Activated T-cell treated with anti-CD3 and anti-CD28 coated beads, Interleukin-2, amount 50 U/mL, for 24 hours (primary cell): Measurements from ENCODE around the gene CD99.

ENCODE experiments used
- DNase-seq: peaks from one replicate; pipeline ENCODE4 v3.0.0-alpha.2; 2020
- H3K27ac Mint-ChIP-seq: 2 replicates; pipeline ENCODE4 v1.8.0; 2020; ENCODE audit warnings: mild to moderate bottlenecking, mixed read lengths
- H3K27me3 Mint-ChIP-seq: 2 replicates; pipeline ENCODE4 v1.8.0; 2020; ENCODE audit warnings: mixed read lengths
- H3K36me3 Mint-ChIP-seq: 2 replicates; pipeline ENCODE4 v1.8.0; 2020; ENCODE audit warnings: low read depth, mixed read lengths
- H3K4me1 Mint-ChIP-seq: 2 replicates; pipeline ENCODE4 v1.8.0; 2020; ENCODE audit warnings: low read depth, mixed read lengths
- H3K4me3 Mint-ChIP-seq: 2 replicates; pipeline ENCODE4 v1.8.0; 2020; ENCODE audit warnings: mild to moderate bottlenecking, moderate library complexity, mixed read lengths
- H3K9me3 Mint-ChIP-seq: 2 replicates; pipeline ENCODE4 v1.8.0; 2020; ENCODE audit warnings: mixed read lengths

Gene CD99

DNA sequence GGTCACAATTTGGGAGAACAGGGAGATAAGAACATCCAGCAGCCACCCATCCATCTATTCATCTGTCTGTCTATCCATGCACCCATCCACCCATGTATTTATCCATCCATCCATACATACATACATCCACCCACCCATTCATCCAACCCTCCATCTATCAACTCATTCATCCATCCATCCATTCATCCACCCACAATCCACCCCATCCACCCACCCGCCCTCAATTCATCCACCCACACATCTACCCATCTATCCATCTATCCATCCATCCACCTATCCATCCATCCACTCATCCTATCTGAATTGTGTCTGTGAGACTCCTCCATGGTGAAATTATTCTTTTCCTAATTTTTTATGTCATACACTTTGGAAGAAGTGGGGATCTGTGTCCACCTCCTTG lies 6.8 kb upstream of the CD99 start:
- H3K4me3 Mint-ChIP-seq = no peak overlapping the region
- no peak overlapping the region for H3K27ac Mint-ChIP-seq
- H3K4me1 Mint-ChIP-seq = no peaks in the 10 kb centered on the region
- H3K36me3 Mint-ChIP-seq = no peaks in the 10 kb centered on the region
- H3K27me3 Mint-ChIP-seq = no peaks in the 10 kb centered on the region
- no peaks in the 10 kb centered on the region for H3K9me3 Mint-ChIP-seq
- DNase-seq = no peak

DNA sequence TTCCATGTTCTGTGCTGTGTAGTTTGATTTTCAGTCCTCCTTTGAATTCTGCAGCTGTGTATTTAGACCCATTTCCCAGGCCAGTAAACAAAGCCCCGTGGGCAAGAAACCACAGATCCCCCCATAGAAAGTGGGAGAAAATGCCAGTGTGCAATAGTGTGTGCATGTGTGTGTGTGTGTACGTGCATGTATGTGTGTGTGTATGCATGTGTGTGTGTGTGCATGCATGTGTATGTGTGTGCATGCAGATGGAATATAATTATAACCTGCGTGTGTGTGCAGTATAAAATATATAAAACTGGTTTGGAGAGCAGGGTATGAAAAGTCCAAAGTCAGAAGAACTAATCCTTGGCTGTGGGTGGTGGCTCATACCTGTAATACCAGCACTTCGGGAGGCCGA lies 5.2 kb upstream of the CD99 start:
- H3K27ac Mint-ChIP-seq = no peak overlapping the region
- H3K9me3 Mint-ChIP-seq = no peaks in the 10 kb centered on the region
- H3K36me3 Mint-ChIP-seq = no peaks in the 10 kb centered on the region
- no peaks in the 10 kb centered on the region for H3K4me1 Mint-ChIP-seq
- H3K27me3 Mint-ChIP-seq = no peaks in the 10 kb centered on the region
- no peak overlapping the region for H3K4me3 Mint-ChIP-seq
- no peak for DNase-seq

- H3K4me3 Mint-ChIP-seq = peak overlapping the region; percentile 94
- H3K27me3 Mint-ChIP-seq = no peaks in the 10 kb centered on the region
- H3K36me3 Mint-ChIP-seq = peaks cover 31% of the 10 kb centered on the region
- no peak for DNase-seq
- H3K27ac Mint-ChIP-seq = peak overlapping the region; percentile 59
- H3K4me1 Mint-ChIP-seq = peaks cover 27% of the 10 kb centered on the region
- no peaks in the 10 kb centered on the region for H3K9me3 Mint-ChIP-seq
Observed at GRCh38 chrX:2689773-2690666, 1.1 kb upstream of the CD99 start.

GRCh38 chrX:2691543-2692220 lies 587 bp downstream of the CD99 start:
- DNase-seq = peak; percentile 70
- Mint-ChIP-seq H3K36me3 (peaks cover 48% of the 10 kb centered on the region), H3K27ac (peak overlapping the region; percentile 96), H3K9me3 (peaks cover 2% of the 10 kb centered on the region), H3K4me1 (peaks cover 43% of the 10 kb centered on the region), H3K27me3 (no peaks in the 10 kb centered on the region), H3K4me3 (peak overlapping the region; percentile 94)

GRCh38 chrX:2692221-2693112 lies 1.4 kb downstream of the CD99 start:
- Mint-ChIP-seq H3K4me1 (peaks cover 51% of the 10 kb centered on the region), H3K9me3 (peaks cover 2% of the 10 kb centered on the region), H3K36me3 (peaks cover 51% of the 10 kb centered on the region), H3K4me3 (peak overlapping the region; percentile 94), H3K27me3 (no peaks in the 10 kb centered on the region), H3K27ac (peak overlapping the region; percentile 96)
- peak; percentile 53 for DNase-seq

- DNase-seq = no peak
- peak overlapping the region; percentile 96 for H3K27ac Mint-ChIP-seq
- H3K27me3 Mint-ChIP-seq = no peaks in the 10 kb centered on the region
- H3K9me3 Mint-ChIP-seq = peaks cover 2% of the 10 kb centered on the region
- peaks cover 60% of the 10 kb centered on the region for H3K4me1 Mint-ChIP-seq
- H3K4me3 Mint-ChIP-seq = peak overlapping the region; percentile 94
- H3K36me3 Mint-ChIP-seq = peaks cover 60% of the 10 kb centered on the region
Observed at GRCh38 chrX:2693113-2694002, 2.3 kb downstream of the CD99 start.

DNA sequence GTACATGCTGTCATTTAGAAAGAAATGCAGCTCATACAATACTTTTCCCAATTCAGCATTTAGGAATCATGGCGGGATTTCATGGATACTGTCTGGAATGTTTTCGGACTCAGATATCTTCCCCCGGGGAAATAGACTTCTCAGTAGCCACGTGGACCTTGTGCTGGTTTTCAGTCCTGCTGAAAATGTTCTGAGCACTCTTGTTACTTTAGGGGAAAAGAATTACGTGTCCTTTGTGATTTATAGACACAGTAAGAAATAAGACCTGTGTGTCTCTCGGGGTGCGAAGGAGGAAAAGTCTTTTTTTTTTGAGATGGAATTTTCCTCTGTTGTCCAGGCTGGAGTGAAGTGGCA lies 3.8 kb downstream of the CD99 start:
- Mint-ChIP-seq H3K27me3 (no peaks in the 10 kb centered on the region), H3K4me1 (peaks cover 73% of the 10 kb centered on the region), H3K36me3 (peaks cover 73% of the 10 kb centered on the region)

DNA sequence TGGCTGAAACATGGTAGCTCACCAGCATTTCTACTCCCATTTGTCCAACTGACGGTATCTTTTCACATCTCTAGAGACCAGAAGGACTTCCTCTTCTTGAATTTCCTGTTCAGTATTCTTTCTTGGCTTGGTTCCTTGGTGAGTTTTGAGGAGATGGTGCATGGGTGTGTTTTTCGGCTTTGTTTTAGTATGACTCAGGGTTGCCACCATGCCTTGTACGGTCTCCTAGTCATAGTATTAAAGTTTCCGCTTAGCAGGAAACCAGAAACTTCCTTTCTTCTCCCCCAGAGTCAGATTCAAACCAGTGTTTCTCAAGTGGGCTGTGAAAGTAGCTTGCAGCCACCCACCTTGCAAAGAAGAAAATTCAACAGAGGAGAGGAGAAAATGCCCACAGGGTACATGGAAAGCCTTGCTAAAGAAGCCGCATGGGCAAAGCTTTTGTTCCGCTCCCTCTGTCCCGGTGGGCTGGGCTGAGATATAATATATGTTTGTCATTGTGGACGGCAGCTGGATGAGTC lies 5.7 kb downstream of the CD99 start:
- H3K27me3 Mint-ChIP-seq = no peaks in the 10 kb centered on the region
- H3K4me3 Mint-ChIP-seq = peak overlapping the region; percentile 94
- H3K4me1 Mint-ChIP-seq = peaks cover 90% of the 10 kb centered on the region
- H3K27ac Mint-ChIP-seq = peak overlapping the region; percentile 93
- H3K36me3 Mint-ChIP-seq = peaks cover 85% of the 10 kb centered on the region
- peak; percentile 70 for DNase-seq
- peaks cover 7% of the 10 kb centered on the region for H3K9me3 Mint-ChIP-seq

More for the DNA sequence above, 3.8 kb downstream of the CD99 start:
- Mint-ChIP-seq H3K9me3 (peaks cover 2% of the 10 kb centered on the region), H3K27ac (peak overlapping the region; percentile 93), H3K4me3 (peak overlapping the region; percentile 94)
- no peak for DNase-seq

GRCh38 chrX:2697306-2697705 lies 6.2 kb downstream of the CD99 start:
- H3K36me3 Mint-ChIP-seq = peaks cover 85% of the 10 kb centered on the region
- H3K9me3 Mint-ChIP-seq = peaks cover 7% of the 10 kb centered on the region
- DNase-seq = no peak
- H3K27me3 Mint-ChIP-seq = no peaks in the 10 kb centered on the region
- H3K27ac Mint-ChIP-seq = peak overlapping the region; percentile 93
- peaks cover 94% of the 10 kb centered on the region for H3K4me1 Mint-ChIP-seq
- peak overlapping the region; percentile 94 for H3K4me3 Mint-ChIP-seq

- H3K27ac Mint-ChIP-seq = peak overlapping the region; percentile 93
- H3K36me3 Mint-ChIP-seq = peaks cover 83% of the 10 kb centered on the region
- peaks cover 95% of the 10 kb centered on the region for H3K4me1 Mint-ChIP-seq
- H3K9me3 Mint-ChIP-seq = peaks cover 7% of the 10 kb centered on the region
- no peaks in the 10 kb centered on the region for H3K27me3 Mint-ChIP-seq
- H3K4me3 Mint-ChIP-seq = peak overlapping the region; percentile 94
- DNase-seq = no peak
Observed at GRCh38 chrX:2697741-2698299, 6.7 kb downstream of the CD99 start.

DNA sequence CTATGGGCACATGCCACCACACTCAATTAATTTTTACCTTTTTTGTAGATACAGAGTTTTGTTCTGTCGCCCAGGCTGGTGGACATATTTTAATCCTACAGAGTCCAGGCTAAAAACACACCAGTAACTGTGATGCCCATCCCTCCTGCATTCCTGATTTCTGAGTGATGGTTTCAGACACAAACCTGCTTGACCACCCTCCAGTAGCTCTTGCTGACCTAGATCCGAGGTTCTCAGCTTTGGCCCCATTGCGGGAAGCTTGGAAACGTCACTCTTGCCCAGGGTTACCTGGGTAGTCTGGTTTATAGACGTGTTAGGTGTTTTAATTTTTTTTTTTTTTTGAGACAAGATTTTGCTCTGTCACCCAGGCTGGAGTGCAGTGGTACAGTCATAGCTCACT lies 7.5 kb downstream of the CD99 start:
- H3K9me3 Mint-ChIP-seq = peaks cover 7% of the 10 kb centered on the region
- H3K36me3 Mint-ChIP-seq = peaks cover 79% of the 10 kb centered on the region
- DNase-seq = no peak
- peak overlapping the region; percentile 94 for H3K4me3 Mint-ChIP-seq
- peaks cover 96% of the 10 kb centered on the region for H3K4me1 Mint-ChIP-seq
- peak overlapping the region; percentile 93 for H3K27ac Mint-ChIP-seq
- H3K27me3 Mint-ChIP-seq = no peaks in the 10 kb centered on the region

DNA sequence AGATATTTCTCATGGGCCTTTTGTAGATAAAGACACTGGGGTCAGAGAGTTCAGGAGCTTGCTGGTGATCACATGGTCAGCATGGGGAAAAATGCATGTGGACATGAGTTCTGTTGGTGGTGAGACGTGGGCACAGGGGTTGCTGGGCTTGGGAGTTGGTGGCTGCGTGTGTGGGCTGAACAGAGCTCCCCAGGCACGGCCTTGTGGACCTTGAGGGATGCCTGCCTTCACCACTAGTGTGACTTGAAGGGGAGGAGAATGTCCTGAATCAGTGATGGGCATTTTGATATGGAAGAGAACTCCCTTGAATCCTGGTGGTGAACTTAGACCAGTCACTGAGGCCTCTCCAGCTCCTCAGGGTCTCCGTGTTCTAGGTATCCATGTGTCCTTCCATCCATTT lies 8.9 kb downstream of the CD99 start:
- Mint-ChIP-seq H3K4me3 (no peak overlapping the region), H3K27ac (no peak overlapping the region), H3K36me3 (peaks cover 78% of the 10 kb centered on the region)

More for the DNA sequence above, 8.9 kb downstream of the CD99 start:
- Mint-ChIP-seq H3K27me3 (no peaks in the 10 kb centered on the region), H3K4me1 (peaks cover 95% of the 10 kb centered on the region), H3K9me3 (peaks cover 7% of the 10 kb centered on the region)
- no peak for DNase-seq
